Measurements from ENCODE around the gene SMG6.

DNA sequence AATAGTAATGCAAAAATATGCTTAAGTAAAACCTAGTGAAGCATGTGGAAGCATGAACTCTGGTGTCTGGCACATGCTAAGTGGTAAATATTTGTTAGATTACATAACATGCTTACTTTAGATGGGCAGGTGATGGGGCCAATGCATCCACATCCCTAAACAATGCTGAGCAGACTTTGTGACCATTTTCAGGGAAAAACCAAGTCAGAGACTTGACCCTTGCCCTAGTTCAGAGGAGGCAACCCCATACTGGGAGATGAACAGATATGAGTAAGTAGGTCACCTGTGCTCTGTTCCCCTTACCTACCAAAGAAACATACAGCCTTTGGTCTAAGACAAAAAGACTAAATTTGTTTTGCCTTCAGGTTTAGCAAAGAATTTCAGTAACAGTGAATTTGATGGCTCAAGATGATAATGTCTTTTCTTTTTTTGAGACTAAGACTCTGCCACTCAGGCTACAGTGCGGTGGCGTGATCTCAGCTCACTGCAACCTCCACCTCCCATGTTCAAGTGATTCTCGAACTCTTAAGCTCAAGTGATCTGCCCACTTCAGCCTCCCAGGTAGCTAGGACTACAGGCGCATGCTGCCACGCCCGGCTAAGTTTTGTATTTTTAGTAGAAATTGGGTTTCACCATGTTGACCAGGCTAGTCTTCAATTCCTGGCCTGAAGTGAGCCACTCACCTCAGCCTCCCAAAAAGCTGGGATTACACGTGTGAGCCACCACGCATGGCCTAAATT lies 157.3 kb downstream of the SMG6 start:
- TF ChIP-seq EZH2 (IDR thresholded peaks at IDR 0.05; ENCODE audit: borderline replicate concordance, low read length): no peak
- TF ChIP-seq, protein P1, sequence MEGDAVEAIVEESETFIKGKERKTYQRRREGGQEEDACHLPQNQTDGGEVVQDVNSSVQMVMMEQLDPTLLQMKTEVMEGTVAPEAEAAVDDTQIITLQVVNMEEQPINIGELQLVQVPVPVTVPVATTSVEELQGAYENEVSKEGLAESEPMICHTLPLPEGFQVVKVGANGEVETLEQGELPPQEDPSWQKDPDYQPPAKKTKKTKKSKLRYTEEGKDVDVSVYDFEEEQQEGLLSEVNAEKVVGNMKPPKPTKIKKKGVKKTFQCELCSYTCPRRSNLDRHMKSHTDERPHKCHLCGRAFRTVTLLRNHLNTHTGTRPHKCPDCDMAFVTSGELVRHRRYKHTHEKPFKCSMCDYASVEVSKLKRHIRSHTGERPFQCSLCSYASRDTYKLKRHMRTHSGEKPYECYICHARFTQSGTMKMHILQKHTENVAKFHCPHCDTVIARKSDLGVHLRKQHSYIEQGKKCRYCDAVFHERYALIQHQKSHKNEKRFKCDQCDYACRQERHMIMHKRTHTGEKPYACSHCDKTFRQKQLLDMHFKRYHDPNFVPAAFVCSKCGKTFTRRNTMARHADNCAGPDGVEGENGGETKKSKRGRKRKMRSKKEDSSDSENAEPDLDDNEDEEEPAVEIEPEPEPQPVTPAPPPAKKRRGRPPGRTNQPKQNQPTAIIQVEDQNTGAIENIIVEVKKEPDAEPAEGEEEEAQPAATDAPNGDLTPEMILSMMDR (conservative IDR thresholded peaks at IDR 0.05 in 1 of 2, IDR thresholded peaks at IDR 0.05 in 1 of 2; ENCODE audit: extremely low read depth in 1 of 2, insufficient read depth in 1 of 2, low read depth in 1 of 2, low read length in 2 of 2): no peak

Measured in mammary epithelial cell (primary cell).